MM.1S (cell line): ENCODE data around the gene KHNYN.

ENCODE experiments used
- DNase-seq: peaks from one replicate; pipeline ENCODE4 v3.0.0-alpha.2; 2015
- H2AFZ ChIP-seq: fragments of 300-600 bp; sonication (generic); 2 replicates; pipeline ENCODE4 v1.6.0; 2016; ENCODE audit warnings: antibody characterized with exemption, low read length
- H3F3A ChIP-seq: fragments of 300-600 bp; sonication (generic); 2 replicates; pipeline ENCODE4 v1.6.1; 2016; ENCODE audit warnings: mild to moderate bottlenecking, antibody characterized with exemption, low read length, moderate library complexity, mixed read lengths; ENCODE audit not compliant: insufficient read depth
- H3K27ac ChIP-seq: fragments of 300-600 bp; sonication (generic); 2 replicates; pipeline ENCODE4 v1.5.1; 2016; ENCODE audit warnings: mild to moderate bottlenecking, low read length
- H3K27me3 ChIP-seq: fragments of 300-600 bp; sonication (generic); replicated peaks from 2 replicates; pipeline ENCODE4 v1.6.0; 2016; ENCODE audit warnings: low read length; ENCODE audit not compliant: insufficient read depth
- H3K36me3 ChIP-seq: fragments of 300-600 bp; sonication (generic); replicated peaks from 2 replicates; pipeline ENCODE4 v1.6.1; 2016; ENCODE audit warnings: mild to moderate bottlenecking, low read length, mixed read lengths; ENCODE audit not compliant: insufficient read depth
- H3K4me1 ChIP-seq: fragments of 300-600 bp; sonication (generic); 2 replicates; pipeline ENCODE4 v1.6.1; 2016; ENCODE audit warnings: low read length, mixed read lengths
- H3K4me2 ChIP-seq: fragments of 300-600 bp; sonication (generic); 2 replicates; pipeline ENCODE4 v1.6.0; 2016; ENCODE audit warnings: low read depth, low read length
- H3K4me3 ChIP-seq: fragments of 300-600 bp; sonication (generic); 2 replicates; pipeline ENCODE4 v1.5.1; 2016; ENCODE audit warnings: low read length, mixed read lengths
- H3K79me2 ChIP-seq: fragments of 300-600 bp; sonication (generic); 2 replicates; pipeline ENCODE4 v1.6.1; 2016; ENCODE audit warnings: mixed run types, low read length, mixed read lengths
- H3K9ac ChIP-seq: fragments of 300-600 bp; sonication (generic); 2 replicates; pipeline ENCODE4 v1.6.1; 2016; ENCODE audit warnings: low read length, mixed read lengths
- H3K9me2 ChIP-seq: fragments of 300-600 bp; sonication (generic); replicated peaks from 2 replicates; pipeline ENCODE4 v1.6.1; 2016; ENCODE audit warnings: mild to moderate bottlenecking, low read length, mixed read lengths; ENCODE audit not compliant: insufficient read depth
- H3K9me3 ChIP-seq: fragments of 300-600 bp; sonication (generic); replicated peaks from 2 replicates; pipeline ENCODE4 v1.6.1; 2016; ENCODE audit warnings: mild to moderate bottlenecking, low read length, mixed read lengths; ENCODE audit not compliant: insufficient read depth
- H4K20me1 ChIP-seq: fragments of 300-600 bp; sonication (generic); 2 replicates; pipeline ENCODE4 v1.6.1; 2016; ENCODE audit warnings: mild to moderate bottlenecking, low read length, moderate library complexity, mixed read lengths; ENCODE audit not compliant: insufficient read depth
- EZH2 ChIP-seq: fragments of 300-600 bp; sonication (generic); optimal IDR thresholded peaks from 2 replicates; pipeline ENCODE3; 2017; ENCODE audit warnings: low read depth, mild to moderate bottlenecking, antibody characterized with exemption, low read length, mixed read lengths
- EZH2phosphoT487 ChIP-seq: fragments of 300-600 bp; sonication (generic); IDR thresholded peaks from 2 replicates; pipeline ENCODE4 v1.6.1; 2018; ENCODE audit warnings: antibody characterized with exemption, low read length
- TF ChIP-seq, protein P1 (sequence below): fragments of 300-600 bp; sonication (generic); IDR thresholded peaks from 2 replicates; pipeline ENCODE4 v1.5.1; 2016; ENCODE audit warnings: antibody characterized with exemption, low read length, mixed read lengths

The KHNYN gene

DNA sequence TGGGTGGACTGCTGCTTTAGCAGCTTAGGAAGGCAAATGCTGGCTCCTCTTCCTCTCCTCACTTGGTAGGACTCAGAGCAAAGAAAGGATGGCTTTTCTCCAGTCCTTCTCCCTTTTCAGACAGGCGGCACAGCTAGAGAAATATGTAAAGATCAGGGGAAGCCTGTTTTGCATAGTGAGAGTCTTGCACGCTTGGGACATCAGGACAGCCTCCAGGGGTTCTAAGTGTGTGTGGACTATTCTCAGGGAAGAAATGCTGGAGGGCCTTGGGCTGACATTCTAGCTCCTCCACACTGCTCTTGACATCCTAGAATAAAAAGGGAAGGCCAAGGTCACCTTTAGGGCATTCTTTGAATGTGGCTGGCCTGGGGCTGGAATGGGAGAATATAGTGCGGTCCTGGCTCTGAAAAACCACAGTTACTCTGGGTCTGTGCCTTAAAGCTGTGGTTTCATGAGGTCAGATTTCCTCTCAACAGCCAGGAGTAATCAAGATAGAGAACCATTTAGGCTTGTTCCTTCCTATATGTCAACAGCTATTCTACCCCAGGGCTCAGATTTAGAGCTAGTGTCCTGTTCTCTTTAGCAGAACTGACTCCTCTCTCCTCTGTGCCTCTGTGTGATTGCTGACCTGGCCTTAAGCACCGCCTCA is 54.0 kb downstream of the KHNYN start:
- no peaks in the 10 kb centered on the region for H3K27me3 ChIP-seq
- H3K79me2 ChIP-seq: no peaks in the 10 kb centered on the region
- H4K20me1 ChIP-seq: no peaks in the 10 kb centered on the region
- H3K36me3 ChIP-seq: no peaks in the 10 kb centered on the region
- no peaks in the 10 kb centered on the region for H3K4me1 ChIP-seq
- TF ChIP-seq EZH2: no peak
- TF ChIP-seq, protein P1, sequence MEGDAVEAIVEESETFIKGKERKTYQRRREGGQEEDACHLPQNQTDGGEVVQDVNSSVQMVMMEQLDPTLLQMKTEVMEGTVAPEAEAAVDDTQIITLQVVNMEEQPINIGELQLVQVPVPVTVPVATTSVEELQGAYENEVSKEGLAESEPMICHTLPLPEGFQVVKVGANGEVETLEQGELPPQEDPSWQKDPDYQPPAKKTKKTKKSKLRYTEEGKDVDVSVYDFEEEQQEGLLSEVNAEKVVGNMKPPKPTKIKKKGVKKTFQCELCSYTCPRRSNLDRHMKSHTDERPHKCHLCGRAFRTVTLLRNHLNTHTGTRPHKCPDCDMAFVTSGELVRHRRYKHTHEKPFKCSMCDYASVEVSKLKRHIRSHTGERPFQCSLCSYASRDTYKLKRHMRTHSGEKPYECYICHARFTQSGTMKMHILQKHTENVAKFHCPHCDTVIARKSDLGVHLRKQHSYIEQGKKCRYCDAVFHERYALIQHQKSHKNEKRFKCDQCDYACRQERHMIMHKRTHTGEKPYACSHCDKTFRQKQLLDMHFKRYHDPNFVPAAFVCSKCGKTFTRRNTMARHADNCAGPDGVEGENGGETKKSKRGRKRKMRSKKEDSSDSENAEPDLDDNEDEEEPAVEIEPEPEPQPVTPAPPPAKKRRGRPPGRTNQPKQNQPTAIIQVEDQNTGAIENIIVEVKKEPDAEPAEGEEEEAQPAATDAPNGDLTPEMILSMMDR: no peak
- no peak for TF ChIP-seq EZH2phosphoT487
- no peak overlapping the region for H3K4me2 ChIP-seq
- H3K27ac ChIP-seq: no peak overlapping the region
- no peaks in the 10 kb centered on the region for H3K9me2 ChIP-seq
- no peak overlapping the region for H3K9ac ChIP-seq
- H2AFZ ChIP-seq: no peak overlapping the region
- no peaks in the 10 kb centered on the region for H3K9me3 ChIP-seq
- H3K4me3 ChIP-seq: no peak overlapping the region
- no peak for DNase-seq
- H3F3A ChIP-seq: no peaks in the 10 kb centered on the region
